ENCODE measurements around the gene AQP10.

DNA sequence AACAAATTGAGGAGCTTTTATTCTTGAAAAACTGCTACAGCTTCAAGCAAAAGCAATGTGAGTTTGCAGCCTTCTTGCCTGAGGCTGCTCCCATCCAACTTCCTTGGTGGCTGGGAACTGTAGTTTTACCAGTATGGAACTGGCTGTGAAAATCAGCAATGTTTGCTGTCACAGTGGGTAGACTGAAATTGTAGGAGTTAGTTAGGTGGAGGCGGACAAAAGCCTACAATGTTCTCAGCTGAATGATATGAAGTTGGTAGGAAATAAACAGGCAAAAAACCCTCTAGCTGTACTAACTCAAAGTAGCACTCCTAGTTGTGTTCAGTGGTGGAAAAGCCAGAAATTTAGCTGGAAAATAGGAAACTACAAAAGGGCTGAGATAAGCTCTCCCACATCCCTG is 30.0 kb upstream of the AQP10 start:
- TF ChIP-seq, protein P1, sequence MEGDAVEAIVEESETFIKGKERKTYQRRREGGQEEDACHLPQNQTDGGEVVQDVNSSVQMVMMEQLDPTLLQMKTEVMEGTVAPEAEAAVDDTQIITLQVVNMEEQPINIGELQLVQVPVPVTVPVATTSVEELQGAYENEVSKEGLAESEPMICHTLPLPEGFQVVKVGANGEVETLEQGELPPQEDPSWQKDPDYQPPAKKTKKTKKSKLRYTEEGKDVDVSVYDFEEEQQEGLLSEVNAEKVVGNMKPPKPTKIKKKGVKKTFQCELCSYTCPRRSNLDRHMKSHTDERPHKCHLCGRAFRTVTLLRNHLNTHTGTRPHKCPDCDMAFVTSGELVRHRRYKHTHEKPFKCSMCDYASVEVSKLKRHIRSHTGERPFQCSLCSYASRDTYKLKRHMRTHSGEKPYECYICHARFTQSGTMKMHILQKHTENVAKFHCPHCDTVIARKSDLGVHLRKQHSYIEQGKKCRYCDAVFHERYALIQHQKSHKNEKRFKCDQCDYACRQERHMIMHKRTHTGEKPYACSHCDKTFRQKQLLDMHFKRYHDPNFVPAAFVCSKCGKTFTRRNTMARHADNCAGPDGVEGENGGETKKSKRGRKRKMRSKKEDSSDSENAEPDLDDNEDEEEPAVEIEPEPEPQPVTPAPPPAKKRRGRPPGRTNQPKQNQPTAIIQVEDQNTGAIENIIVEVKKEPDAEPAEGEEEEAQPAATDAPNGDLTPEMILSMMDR (IDR thresholded peaks at IDR 0.05), result no peak
- TF ChIP-seq ELF1 (IDR thresholded peaks at IDR 0.05), result no peak
- TF ChIP-seq POLR2AphosphoS5 (IDR thresholded peaks at IDR 0.05; ENCODE audit: low read depth, low read length), result no peak
- no peak for TF ChIP-seq RCOR1 (IDR thresholded peaks at IDR 0.05; ENCODE audit: low read length)
- TF ChIP-seq MEF2A (IDR thresholded peaks at IDR 0.05; ENCODE audit: borderline replicate concordance, low read depth), result no peak
- no peak for TF ChIP-seq RFX5 (IDR thresholded peaks at IDR 0.05; ENCODE audit: low read length)
- TF ChIP-seq, protein P2, sequence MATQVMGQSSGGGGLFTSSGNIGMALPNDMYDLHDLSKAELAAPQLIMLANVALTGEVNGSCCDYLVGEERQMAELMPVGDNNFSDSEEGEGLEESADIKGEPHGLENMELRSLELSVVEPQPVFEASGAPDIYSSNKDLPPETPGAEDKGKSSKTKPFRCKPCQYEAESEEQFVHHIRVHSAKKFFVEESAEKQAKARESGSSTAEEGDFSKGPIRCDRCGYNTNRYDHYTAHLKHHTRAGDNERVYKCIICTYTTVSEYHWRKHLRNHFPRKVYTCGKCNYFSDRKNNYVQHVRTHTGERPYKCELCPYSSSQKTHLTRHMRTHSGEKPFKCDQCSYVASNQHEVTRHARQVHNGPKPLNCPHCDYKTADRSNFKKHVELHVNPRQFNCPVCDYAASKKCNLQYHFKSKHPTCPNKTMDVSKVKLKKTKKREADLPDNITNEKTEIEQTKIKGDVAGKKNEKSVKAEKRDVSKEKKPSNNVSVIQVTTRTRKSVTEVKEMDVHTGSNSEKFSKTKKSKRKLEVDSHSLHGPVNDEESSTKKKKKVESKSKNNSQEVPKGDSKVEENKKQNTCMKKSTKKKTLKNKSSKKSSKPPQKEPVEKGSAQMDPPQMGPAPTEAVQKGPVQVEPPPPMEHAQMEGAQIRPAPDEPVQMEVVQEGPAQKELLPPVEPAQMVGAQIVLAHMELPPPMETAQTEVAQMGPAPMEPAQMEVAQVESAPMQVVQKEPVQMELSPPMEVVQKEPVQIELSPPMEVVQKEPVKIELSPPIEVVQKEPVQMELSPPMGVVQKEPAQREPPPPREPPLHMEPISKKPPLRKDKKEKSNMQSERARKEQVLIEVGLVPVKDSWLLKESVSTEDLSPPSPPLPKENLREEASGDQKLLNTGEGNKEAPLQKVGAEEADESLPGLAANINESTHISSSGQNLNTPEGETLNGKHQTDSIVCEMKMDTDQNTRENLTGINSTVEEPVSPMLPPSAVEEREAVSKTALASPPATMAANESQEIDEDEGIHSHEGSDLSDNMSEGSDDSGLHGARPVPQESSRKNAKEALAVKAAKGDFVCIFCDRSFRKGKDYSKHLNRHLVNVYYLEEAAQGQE (IDR thresholded peaks at IDR 0.05; ENCODE audit: low read depth, low read length), result no peak
- no peak for TF ChIP-seq EP300 (IDR thresholded peaks at IDR 0.05; ENCODE audit: borderline replicate concordance in 1 of 2, low read depth in 1 of 2, low read length in 1 of 2)
- TF ChIP-seq, protein P3, sequence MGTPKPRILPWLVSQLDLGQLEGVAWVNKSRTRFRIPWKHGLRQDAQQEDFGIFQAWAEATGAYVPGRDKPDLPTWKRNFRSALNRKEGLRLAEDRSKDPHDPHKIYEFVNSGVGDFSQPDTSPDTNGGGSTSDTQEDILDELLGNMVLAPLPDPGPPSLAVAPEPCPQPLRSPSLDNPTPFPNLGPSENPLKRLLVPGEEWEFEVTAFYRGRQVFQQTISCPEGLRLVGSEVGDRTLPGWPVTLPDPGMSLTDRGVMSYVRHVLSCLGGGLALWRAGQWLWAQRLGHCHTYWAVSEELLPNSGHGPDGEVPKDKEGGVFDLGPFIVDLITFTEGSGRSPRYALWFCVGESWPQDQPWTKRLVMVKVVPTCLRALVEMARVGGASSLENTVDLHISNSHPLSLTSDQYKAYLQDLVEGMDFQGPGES (IDR thresholded peaks at IDR 0.05; ENCODE audit: low read depth, low read length), result no peak
